Measurements from ENCODE around the gene TSR3.

Gene TSR3

GRCh38 chr16:1347286-1347855 lies 4.3 kb downstream of the TSR3 start:
- no peaks in the 10 kb centered on the region for H3K27me3 ChIP-seq
- no peak for TF ChIP-seq Cebpa-rat (IDR thresholded peaks at IDR 0.05)
- H3K9me3 ChIP-seq: no peaks in the 10 kb centered on the region
- no peak overlapping the region for H3K4me2 ChIP-seq
- H4K20me1 ChIP-seq: peaks cover 26% of the 10 kb centered on the region
- H3K36me3 ChIP-seq: peaks cover 33% of the 10 kb centered on the region
- H3K27ac ChIP-seq: no peak overlapping the region
- no peak overlapping the region for H3K9ac ChIP-seq
- H3K4me3 ChIP-seq: no peak overlapping the region
- H3K4me1 ChIP-seq: peaks cover 36% of the 10 kb centered on the region

GRCh38 chr16:1346422-1347285 lies 5.0 kb downstream of the TSR3 start:
- Histone ChIP-seq H3K27me3 (no peaks in the 10 kb centered on the region), H3K4me2 (no peak overlapping the region), H3K4me3 (no peak overlapping the region), H3K9me3 (no peaks in the 10 kb centered on the region), H3K4me1 (peaks cover 40% of the 10 kb centered on the region), H3K9ac (no peak overlapping the region), H4K20me1 (peaks cover 22% of the 10 kb centered on the region), H3K27ac (no peak overlapping the region), H3K36me3 (peaks cover 33% of the 10 kb centered on the region)
- TF ChIP-seq Cebpa-rat (IDR thresholded peaks at IDR 0.05): no peak

- Histone ChIP-seq H3K27me3 (no peaks in the 10 kb centered on the region), H3K4me3 (no peak overlapping the region), H3K27ac (no peak overlapping the region), H3K4me2 (no peak overlapping the region), H3K4me1 (peaks cover 44% of the 10 kb centered on the region), H3K9me3 (no peaks in the 10 kb centered on the region), H4K20me1 (peaks cover 17% of the 10 kb centered on the region), H3K9ac (no peak overlapping the region), H3K36me3 (peaks cover 33% of the 10 kb centered on the region)
- TF ChIP-seq Cebpa-rat (IDR thresholded peaks at IDR 0.05): no peak
Measured at GRCh38 chr16:1345651-1346421, 5.8 kb downstream of the TSR3 start.

- H3K4me1 ChIP-seq: peaks cover 41% of the 10 kb centered on the region
- H3K4me2 ChIP-seq: no peak overlapping the region
- no peak overlapping the region for H3K27ac ChIP-seq
- H3K4me3 ChIP-seq: no peak overlapping the region
- H4K20me1 ChIP-seq: peaks cover 12% of the 10 kb centered on the region
- H3K9me3 ChIP-seq: no peaks in the 10 kb centered on the region
- H3K27me3 ChIP-seq: no peaks in the 10 kb centered on the region
- no peak overlapping the region for H3K9ac ChIP-seq
- H3K36me3 ChIP-seq: peaks cover 28% of the 10 kb centered on the region
- TF ChIP-seq Cebpa-rat (IDR thresholded peaks at IDR 0.05): no peak
Measured at GRCh38 chr16:1345087-1345486, 6.6 kb downstream of the TSR3 start.

DNA sequence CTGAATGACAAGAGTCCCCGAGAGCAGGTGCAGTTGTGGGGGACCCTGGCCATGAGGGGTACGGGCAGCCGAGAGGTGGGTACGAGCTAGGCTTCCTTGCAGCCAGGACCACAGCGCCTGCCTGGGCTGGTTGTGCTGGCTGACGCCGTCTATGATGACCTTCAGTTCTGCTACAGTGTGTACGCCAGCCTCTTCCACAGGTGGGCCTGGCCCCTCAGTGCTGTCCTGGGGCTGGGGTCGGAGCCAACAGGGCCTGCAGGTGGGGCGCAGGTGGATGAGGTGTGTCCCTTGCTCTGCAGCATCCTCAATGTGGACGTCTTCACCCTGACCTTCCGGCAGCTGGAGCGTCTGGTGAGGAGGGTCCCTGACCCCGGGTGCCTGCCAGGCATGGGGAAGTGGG lies 7.2 kb downstream of the TSR3 start:
- Histone ChIP-seq H3K27ac (0 out of 2 replicates have a peak overlapping the region, but pooled peaks have one; percentile 22), H3K9me3 (no peaks in the 10 kb centered on the region), H3K27me3 (no peaks in the 10 kb centered on the region), H3K36me3 (peaks cover 23% of the 10 kb centered on the region), H3K9ac (0 out of 2 replicates have a peak overlapping the region, but pooled peaks have one; percentile 44), H3K4me2 (peak overlapping the region; percentile 97), H3K4me1 (peaks cover 38% of the 10 kb centered on the region), H4K20me1 (peaks cover 12% of the 10 kb centered on the region), H3K4me3 (no peak overlapping the region)
- no peak for TF ChIP-seq Cebpa-rat (IDR thresholded peaks at IDR 0.05)

GRCh38 chr16:1343428-1344242 lies 8.0 kb downstream of the TSR3 start:
- Histone ChIP-seq H4K20me1 (peaks cover 12% of the 10 kb centered on the region), H3K27me3 (peaks cover 4% of the 10 kb centered on the region; the same call in 1 of the 2 replicates), H3K9ac (peak overlapping the region; percentile 44; the same call in 1 of the 2 replicates), H3K4me2 (peak overlapping the region; percentile 97), H3K9me3 (no peaks in the 10 kb centered on the region), H3K4me1 (peaks cover 45% of the 10 kb centered on the region), H3K36me3 (peaks cover 14% of the 10 kb centered on the region), H3K27ac (peak overlapping the region; percentile 22; the same call in 1 of the 2 replicates), H3K4me3 (peak overlapping the region; percentile 55; the same call in 1 of the 2 replicates)
- TF ChIP-seq Cebpa-rat (IDR thresholded peaks at IDR 0.05): no peak

- H3K4me3 ChIP-seq: peak overlapping the region; percentile 55
- peaks cover 10% of the 10 kb centered on the region for H3K27me3 ChIP-seq
- peak overlapping the region; percentile 83 for H3K27ac ChIP-seq
- H3K4me1 ChIP-seq: peaks cover 52% of the 10 kb centered on the region
- H3K4me2 ChIP-seq: peak overlapping the region; percentile 97
- TF ChIP-seq Cebpa-rat (IDR thresholded peaks at IDR 0.05): no peak
- H3K9me3 ChIP-seq: no peaks in the 10 kb centered on the region
- peaks cover 14% of the 10 kb centered on the region for H4K20me1 ChIP-seq
- 0 out of 2 replicates have a peak, but pooled peaks cover 5% of the 10 kb centered on the region for H3K36me3 ChIP-seq
- peak overlapping the region; percentile 60; the same call in 1 of the 2 replicates for H3K9ac ChIP-seq
Measured at GRCh38 chr16:1342526-1343427, 8.9 kb downstream of the TSR3 start.

Measured in BLaER1 (cell line).